ENCODE data around the gene GDF11. TPM values are rescaled to one million over a fixed set of nuclear protein-coding genes. Genes with fewer than 3 reads are reported as not detected.

GDF11 gene
- total RNA-seq, 1 donor from 2014 or later: 11.6 TPM

DNA sequence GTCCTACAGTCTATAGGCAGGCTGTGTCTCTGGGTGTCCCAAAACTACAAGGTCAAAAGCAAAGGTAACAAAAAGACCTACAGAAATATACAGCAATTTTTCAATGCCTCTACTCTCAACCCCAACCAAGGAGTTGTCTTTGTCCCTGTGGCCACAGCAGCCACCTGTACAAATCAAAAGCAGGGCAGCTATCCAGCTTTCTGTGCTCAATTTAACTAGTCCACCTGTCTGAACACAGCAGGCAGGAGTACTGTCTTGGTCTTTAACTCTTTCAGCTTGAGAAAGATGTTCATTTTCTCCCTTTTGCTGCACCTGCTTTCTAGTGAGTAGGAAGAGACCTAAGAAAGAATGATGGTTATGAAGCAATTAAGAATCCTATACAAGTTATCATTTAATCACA lies 19.7 kb downstream of the GDF11 start:
- TF ChIP-seq, protein P1, sequence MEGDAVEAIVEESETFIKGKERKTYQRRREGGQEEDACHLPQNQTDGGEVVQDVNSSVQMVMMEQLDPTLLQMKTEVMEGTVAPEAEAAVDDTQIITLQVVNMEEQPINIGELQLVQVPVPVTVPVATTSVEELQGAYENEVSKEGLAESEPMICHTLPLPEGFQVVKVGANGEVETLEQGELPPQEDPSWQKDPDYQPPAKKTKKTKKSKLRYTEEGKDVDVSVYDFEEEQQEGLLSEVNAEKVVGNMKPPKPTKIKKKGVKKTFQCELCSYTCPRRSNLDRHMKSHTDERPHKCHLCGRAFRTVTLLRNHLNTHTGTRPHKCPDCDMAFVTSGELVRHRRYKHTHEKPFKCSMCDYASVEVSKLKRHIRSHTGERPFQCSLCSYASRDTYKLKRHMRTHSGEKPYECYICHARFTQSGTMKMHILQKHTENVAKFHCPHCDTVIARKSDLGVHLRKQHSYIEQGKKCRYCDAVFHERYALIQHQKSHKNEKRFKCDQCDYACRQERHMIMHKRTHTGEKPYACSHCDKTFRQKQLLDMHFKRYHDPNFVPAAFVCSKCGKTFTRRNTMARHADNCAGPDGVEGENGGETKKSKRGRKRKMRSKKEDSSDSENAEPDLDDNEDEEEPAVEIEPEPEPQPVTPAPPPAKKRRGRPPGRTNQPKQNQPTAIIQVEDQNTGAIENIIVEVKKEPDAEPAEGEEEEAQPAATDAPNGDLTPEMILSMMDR (IDR thresholded peaks at IDR 0.05): no peak
- Mint-ChIP-seq H3K9me3 (ENCODE audit: unreplicated experiment) (no peaks in the 10 kb centered on the region), H3K27ac (ENCODE audit: unreplicated experiment) (no peak overlapping the region), H3K4me3 (ENCODE audit: unreplicated experiment) (no peak overlapping the region), H3K36me3 (ENCODE audit: unreplicated experiment) (peaks cover 31% of the 10 kb centered on the region), H3K4me1 (ENCODE audit: unreplicated experiment) (no peaks in the 10 kb centered on the region), H3K27me3 (ENCODE audit: unreplicated experiment) (no peaks in the 10 kb centered on the region)
- DNase-seq (ENCODE audit: extremely low spot score, unreplicated experiment): no peak

DNA sequence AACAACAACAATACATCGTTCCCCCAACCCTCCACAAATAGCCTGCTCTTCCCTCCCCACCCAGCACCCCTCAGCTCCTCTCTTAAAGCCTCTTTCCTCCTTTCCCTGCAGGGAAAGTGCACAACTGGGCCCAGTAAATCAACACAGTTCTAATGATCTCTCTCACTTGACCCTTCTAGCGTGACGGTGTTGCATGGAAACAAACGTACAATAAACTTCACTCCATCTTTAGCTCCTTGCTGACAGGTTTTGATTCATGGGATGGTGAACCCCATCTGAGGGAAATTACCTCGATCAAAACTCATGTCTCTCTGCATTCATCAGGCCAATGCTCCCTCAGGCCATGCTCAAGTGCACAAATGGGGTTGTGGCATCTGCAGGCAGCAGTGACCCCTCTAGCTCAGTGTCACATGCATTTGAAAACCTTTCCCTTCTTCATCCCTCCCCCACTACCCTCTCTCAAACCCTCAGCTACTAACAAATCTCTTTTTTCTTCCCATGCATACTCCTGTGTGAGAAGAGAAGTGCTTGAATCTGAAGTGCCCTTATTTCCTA lies 22.9 kb downstream of the GDF11 start:
- no peaks in the 10 kb centered on the region for H3K27me3 Mint-ChIP-seq (ENCODE audit: unreplicated experiment)

DNA sequence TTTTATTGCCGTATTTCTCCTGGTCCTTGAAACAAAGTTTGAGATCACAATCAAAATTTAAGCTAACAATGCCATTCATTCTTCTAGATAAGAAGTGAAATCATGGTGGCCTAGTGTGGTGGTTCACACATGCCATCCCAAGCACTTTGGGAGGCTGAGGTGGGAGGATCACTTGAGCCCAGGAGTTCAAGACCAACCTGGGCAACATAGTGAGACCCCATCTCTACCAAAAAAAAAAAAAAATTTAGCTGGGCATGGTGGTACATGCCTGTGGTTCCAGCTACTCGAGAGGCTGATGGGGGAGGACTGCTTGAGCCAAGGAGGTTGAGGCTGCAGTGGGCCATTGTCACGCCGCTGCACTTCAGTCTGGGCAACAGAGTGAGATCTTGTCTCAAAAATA lies 24.2 kb downstream of the GDF11 start:
- peaks cover 31% of the 10 kb centered on the region for H3K36me3 Mint-ChIP-seq (ENCODE audit: unreplicated experiment)
- TF ChIP-seq, protein P1 (IDR thresholded peaks at IDR 0.05): no peak
- no peak for DNase-seq (ENCODE audit: extremely low spot score, unreplicated experiment)
- no peaks in the 10 kb centered on the region for H3K4me1 Mint-ChIP-seq (ENCODE audit: unreplicated experiment)
- no peaks in the 10 kb centered on the region for H3K9me3 Mint-ChIP-seq (ENCODE audit: unreplicated experiment)
- no peaks in the 10 kb centered on the region for H3K27me3 Mint-ChIP-seq (ENCODE audit: unreplicated experiment)
- H3K27ac Mint-ChIP-seq (ENCODE audit: unreplicated experiment): no peak overlapping the region
- H3K4me3 Mint-ChIP-seq (ENCODE audit: unreplicated experiment): no peak overlapping the region

More for the DNA sequence above, 22.9 kb downstream of the GDF11 start:
- peaks cover 23% of the 10 kb centered on the region for H3K36me3 Mint-ChIP-seq (ENCODE audit: unreplicated experiment)
- no peak overlapping the region for H3K27ac Mint-ChIP-seq (ENCODE audit: unreplicated experiment)
- H3K4me1 Mint-ChIP-seq (ENCODE audit: unreplicated experiment): no peaks in the 10 kb centered on the region
- no peak overlapping the region for H3K4me3 Mint-ChIP-seq (ENCODE audit: unreplicated experiment)
- TF ChIP-seq, protein P1 (IDR thresholded peaks at IDR 0.05): no peak
- no peak for DNase-seq (ENCODE audit: extremely low spot score, unreplicated experiment)
- H3K9me3 Mint-ChIP-seq (ENCODE audit: unreplicated experiment): no peaks in the 10 kb centered on the region

DNA sequence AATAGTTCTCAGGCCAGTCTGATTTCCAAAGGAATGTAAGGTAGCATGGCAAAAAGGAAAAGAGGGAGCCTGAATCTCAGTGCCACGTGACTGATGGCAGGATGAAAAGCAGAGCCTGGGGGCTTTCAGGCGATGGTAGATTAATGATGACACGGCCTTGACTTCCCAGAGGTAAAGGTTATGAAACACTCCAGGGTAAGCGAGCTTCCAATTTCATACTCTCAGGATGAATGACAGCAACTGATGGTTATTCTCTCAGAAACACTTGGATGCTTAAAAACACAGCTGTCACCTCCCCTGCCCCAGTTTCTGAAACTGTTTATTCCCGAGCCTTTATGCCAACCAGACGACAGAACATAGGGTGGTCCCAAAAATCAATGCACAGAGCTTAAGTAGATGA lies 28.8 kb downstream of the GDF11 start:
- H3K4me1 Mint-ChIP-seq (ENCODE audit: unreplicated experiment): no peaks in the 10 kb centered on the region

DNA sequence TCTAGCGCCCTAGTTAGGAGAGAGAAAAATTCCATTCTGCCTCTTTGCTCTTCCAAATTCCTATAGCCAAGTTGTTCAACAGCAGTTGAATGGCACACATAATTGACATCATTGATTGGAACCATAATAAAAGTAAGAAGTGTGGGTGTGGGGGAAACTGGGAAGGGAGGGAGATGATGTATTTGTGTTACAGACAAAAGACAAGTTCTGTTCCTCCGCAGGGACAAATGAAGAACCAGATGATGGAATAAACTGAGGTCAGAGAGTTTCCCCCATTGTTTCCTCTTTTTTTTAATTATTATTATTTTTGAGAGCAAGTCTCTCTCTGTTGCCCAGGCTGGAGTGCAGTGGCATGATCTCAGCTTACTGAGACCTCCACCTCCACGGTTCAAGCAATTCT lies 34.9 kb downstream of the GDF11 start:
- Mint-ChIP-seq H3K27me3 (ENCODE audit: unreplicated experiment) (no peaks in the 10 kb centered on the region), H3K4me1 (ENCODE audit: unreplicated experiment) (no peaks in the 10 kb centered on the region), H3K27ac (ENCODE audit: unreplicated experiment) (no peak overlapping the region), H3K4me3 (ENCODE audit: unreplicated experiment) (no peak overlapping the region), H3K9me3 (ENCODE audit: unreplicated experiment) (no peaks in the 10 kb centered on the region), H3K36me3 (ENCODE audit: unreplicated experiment) (peaks cover 25% of the 10 kb centered on the region)
- DNase-seq (ENCODE audit: extremely low spot score, unreplicated experiment): no peak
- TF ChIP-seq, protein P1 (IDR thresholded peaks at IDR 0.05): no peak

More for the DNA sequence above, 28.8 kb downstream of the GDF11 start:
- no peak overlapping the region for H3K4me3 Mint-ChIP-seq (ENCODE audit: unreplicated experiment)
- no peaks in the 10 kb centered on the region for H3K27me3 Mint-ChIP-seq (ENCODE audit: unreplicated experiment)
- TF ChIP-seq, protein P1 (IDR thresholded peaks at IDR 0.05): no peak
- H3K27ac Mint-ChIP-seq (ENCODE audit: unreplicated experiment): no peak overlapping the region
- DNase-seq (ENCODE audit: extremely low spot score, unreplicated experiment): no peak
- H3K9me3 Mint-ChIP-seq (ENCODE audit: unreplicated experiment): no peaks in the 10 kb centered on the region
- peaks cover 31% of the 10 kb centered on the region for H3K36me3 Mint-ChIP-seq (ENCODE audit: unreplicated experiment)

Measured in osteocyte (in vitro differentiated cells).